Stimulated activated CD8-positive, alpha-beta memory T cell treated with anti-CD3 and anti-CD28 coated beads, Interleukin-2, amount 100 ng/mL, for 1 hour (primary cell): ENCODE results near the gene ARMC3.
"Not testable (repeated sequence)": the region's sequence is repeated elsewhere in the genome, so short reads cannot be mapped to it uniquely, and the experiment has no call there.

Experiments
- DNase-seq, 2 donors: peaks; one replicate each; pipeline ENCODE4 v3.0.0-alpha.2; 2020; ENCODE audit warnings: low read depth in 2 of 2

Gene ARMC3

DNA sequence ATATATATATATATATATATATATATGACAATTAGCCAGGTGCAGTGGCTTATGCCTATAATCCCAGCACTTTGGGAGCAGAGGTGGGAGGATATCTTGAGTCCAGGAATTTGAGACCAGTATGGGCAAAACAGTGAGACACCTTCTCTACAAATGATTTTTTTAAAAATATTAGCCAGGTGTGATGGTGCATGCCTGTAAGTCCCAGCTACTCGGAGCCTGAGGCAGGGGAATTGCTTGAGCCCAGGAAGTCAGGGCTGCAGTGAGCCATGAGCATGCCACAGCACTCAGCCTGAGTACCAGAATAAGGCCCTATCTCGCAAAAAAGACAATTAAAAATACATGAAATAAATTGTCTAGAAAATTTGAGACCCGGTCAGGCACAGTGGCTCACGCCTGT lies 120.3 kb downstream of the ARMC3 start:
- DNase-seq: no peak

GRCh38 chr10:23051278-23051677 lies 123.4 kb downstream of the ARMC3 start:
- no peak for DNase-seq

DNA sequence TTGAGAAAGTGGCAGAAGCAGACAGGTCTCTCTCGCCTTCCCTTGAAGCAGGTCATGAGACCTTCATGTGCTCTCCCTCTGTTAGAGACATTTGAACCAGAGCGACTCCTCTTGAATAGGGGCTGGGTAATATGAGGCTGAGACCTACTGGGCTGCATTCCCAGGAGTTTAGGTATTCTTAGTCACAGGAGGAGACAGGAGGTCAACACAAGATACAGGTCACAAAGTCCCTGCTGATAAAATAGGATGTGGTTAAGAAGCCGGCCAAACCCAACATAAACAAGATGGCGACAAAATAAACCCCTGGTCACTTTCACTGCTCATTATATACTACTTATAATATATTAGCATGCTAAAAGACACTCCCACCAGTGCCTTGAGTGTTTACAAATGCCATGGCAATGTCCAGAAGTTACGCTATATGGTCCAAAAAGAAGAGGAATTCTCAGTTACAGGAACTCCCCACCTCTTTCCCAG lies 124.0 kb downstream of the ARMC3 start:
- DNase-seq: no peak

DNA sequence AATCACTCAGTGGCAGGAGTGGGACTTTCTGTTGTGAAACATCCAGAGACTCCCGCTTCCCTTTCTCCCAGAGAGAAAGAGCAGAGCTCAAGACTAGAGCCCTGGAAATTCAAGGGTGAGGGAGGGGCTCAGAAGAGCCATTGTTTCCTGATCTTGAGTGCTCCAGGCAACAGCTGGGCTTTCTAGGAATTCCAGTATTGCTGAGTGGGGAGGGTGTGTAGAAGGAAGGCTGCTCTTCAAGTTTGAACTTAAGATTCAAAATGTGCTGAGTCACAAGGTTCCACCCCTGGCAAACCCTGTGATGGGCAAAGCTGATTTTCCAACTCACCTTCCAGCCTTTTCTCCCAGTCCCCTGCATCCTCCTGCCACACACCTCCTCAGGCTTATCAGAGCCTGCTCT lies 125.2 kb downstream of the ARMC3 start:
- no peak for DNase-seq

DNA sequence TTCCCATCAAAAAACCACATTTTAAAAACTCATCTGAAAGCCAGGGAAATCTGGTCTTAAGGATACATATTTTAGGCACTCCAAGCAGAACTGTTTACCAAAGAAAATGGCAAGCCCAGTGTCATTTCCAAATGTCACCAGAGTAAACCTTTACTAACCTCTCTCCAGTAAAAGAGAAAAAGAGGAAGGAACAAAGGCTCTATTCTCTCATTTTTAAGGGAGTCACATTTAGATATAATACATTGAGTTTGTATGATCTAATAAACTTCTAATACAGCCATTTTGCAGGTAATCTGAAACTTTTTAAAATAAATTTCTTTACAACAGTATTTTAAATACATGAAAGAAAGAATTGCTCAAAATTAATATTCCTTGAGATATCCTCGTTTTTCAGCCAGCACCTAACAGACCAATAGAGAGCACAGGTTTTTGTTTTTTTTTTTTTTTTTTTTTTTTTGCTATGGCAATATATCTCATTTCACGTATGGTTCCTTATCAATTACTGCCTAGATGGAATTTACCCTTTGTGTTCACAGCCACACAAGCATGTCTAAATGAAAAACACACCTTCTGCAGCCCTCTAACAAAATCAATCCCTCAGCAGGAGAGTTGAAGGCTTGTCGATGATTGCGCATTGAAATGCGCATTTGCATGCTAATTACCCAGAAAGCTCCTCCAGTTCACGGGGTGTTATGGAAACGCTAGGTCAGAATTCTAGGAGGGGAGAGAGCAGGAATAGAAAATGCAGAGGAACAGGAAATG lies 127.8 kb downstream of the ARMC3 start:
- no peak for DNase-seq

DNA sequence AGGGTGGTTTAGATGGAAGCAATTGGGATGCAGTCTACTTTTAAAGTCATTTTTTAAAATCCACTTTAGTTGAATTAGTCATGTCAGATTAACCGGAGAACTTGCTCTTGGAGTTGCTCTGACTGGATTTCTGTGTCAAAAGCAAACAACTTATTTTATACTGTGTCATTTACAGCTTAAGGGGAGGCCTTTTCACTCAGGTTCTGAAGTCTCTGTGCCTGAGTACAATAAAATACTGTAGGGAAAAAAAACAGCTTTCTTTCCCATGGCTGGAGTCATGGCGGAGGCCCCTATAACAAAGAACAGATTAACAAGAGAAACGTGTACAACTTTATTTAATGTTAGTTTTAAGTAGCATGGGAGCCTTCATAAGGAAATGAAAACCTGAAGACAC lies 128.3 kb downstream of the ARMC3 start:
- no peak for DNase-seq

DNA sequence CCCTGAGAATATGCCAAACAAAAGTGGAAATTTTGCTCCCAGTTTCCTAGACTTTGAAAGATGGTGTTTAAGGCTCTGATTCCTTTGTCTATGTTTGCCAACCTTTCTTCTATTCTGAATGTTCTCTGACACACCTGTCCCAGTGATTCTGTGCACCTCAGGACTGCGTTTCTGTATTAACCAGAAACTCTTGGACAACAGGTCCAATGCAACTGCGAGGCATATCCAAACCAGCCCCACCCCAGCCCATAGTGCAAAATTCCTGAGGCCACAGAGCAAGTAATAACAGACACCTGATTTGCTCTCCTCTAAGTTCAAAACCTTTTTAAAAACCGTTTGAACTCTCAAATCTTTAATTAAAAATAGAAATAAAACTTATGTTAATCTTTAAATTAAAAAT lies 130.5 kb downstream of the ARMC3 start:
- no peak for DNase-seq

- no peak for DNase-seq
Measured at GRCh38 chr10:23060918-23061317, 133.1 kb downstream of the ARMC3 start.

GRCh38 chr10:23063045-23063972 lies 135.5 kb downstream of the ARMC3 start:
- no peak for DNase-seq

GRCh38 chr10:23063973-23064812 lies 136.3 kb downstream of the ARMC3 start:
- no peak for DNase-seq

- DNase-seq: not testable (repeated sequence)
Measured at GRCh38 chr10:23064813-23065114, 136.9 kb downstream of the ARMC3 start.

- DNase-seq: no peak
Measured at GRCh38 chr10:23065181-23065948, 137.5 kb downstream of the ARMC3 start.

GRCh38 chr10:23067337-23067736 lies 139.5 kb downstream of the ARMC3 start:
- DNase-seq: no peak

GRCh38 chr10:23067939-23068775 lies 140.3 kb downstream of the ARMC3 start:
- peak; percentile 33 to 39 for DNase-seq

- DNase-seq: no peak
Measured at GRCh38 chr10:23069019-23069815, 141.4 kb downstream of the ARMC3 start.

DNA sequence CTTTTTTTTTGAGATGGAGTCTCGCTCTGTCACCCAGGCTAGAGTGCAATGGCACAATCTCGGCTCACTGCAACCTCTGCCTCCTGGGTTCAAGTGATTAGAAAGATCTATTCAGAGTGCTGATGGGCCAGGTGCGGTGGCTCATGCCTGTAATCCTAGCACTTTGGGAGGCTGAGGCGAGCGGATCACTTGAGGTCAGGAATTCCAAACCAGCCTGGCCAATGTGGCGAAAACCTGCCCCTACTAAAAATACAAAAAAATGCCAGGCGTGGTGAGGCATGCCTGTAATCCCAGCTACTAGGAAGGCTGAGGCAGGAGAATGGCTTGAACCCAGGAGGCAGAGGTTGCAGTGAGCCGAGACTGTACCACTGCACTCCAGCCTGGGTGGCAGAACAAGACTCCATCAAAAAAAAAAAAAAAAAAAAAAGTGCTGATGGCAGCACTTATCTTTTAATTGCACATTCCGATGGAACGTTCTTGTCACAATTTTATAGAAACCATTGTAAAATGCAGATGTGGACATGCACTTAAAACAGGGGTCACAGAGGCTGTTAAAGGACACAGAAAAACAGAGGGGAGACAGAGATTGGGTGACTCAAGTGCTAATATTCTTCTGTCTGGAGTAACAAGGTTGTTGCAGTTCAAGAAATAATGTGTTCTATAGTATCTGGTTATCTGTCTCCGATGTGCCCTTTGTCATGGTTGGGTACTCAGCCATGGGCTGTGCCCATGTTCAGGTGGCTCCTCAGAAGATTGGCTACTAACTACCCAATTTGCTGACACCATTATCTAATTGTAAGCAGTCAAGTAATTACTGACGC lies 142.4 kb downstream of the ARMC3 start:
- DNase-seq: not testable (repeated sequence)

- DNase-seq: no peak
Measured at GRCh38 chr10:23070913-23071218, 143.0 kb downstream of the ARMC3 start.

- DNase-seq: not testable (repeated sequence)
Measured at GRCh38 chr10:23072593-23072992, 144.7 kb downstream of the ARMC3 start.

DNA sequence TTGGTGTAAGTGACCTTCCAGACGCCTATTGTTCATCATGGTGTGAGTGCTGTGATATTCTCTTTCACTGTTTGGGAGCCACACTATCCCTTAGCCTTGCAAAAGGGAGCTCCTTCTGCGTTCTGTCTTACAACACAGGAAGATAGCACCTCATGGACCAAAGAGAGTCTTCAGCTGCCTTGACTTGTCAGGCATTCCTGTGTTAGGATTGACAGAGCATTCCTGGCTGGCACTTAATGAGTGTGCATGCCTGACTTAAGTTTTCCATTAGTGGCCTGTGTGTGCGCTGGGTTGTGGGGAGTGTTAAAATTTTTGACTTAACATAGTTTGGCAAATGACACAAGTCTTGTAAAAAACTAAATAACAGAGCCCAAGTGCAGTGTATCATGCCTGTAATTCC lies 145.7 kb downstream of the ARMC3 start:
- no peak for DNase-seq
